GM19043 (cell line): ENCODE data around the gene SIM2.
"Not testable (repeated sequence)": the region's sequence is repeated elsewhere in the genome, so short reads cannot be mapped to it uniquely, and the experiment has no call there.

ENCODE experiments used
- ATAC-seq: cut with Tn5 transposase; IDR thresholded peaks from one replicate; pipeline ENCODE4 v1.9.1; 2021; ENCODE audit warnings: low read depth; ENCODE audit not compliant: unreplicated experiment

Gene SIM2

DNA sequence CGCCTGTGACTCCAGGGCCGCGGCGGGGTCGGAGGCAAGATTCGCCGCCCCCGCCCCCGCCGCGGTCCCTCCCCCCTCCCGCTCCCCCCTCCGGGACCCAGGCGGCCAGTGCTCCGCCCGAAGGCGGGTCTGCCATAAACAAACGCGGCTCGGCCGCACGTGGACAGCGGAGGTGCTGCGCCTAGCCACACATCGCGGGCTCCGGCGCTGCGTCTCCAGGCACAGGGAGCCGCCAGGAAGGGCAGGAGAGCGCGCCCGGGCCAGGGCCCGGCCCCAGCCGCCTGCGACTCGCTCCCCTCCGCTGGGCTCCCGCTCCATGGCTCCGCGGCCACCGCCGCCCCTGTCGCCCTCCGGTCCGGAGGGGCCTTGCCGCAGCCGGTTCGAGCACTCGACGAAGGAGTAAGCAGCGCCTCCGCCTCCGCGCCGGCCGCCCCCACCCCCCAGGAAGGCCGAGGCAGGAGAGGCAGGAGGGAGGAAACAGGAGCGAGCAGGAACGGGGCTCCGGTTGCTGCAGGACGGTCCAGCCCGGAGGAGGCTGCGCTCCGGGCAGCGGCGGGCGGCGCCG lies at the start of gene SIM2:
Gene SIM2, plus strand, starts transcription at position 135 of the 565 bp plus-strand sequence. CDS start 632 bp downstream, outside the sequence.
- no peak for ATAC-seq

GRCh38 chr21:36654324-36654723 lies 44.6 kb upstream of the SIM2 start:
- no peak for ATAC-seq

DNA sequence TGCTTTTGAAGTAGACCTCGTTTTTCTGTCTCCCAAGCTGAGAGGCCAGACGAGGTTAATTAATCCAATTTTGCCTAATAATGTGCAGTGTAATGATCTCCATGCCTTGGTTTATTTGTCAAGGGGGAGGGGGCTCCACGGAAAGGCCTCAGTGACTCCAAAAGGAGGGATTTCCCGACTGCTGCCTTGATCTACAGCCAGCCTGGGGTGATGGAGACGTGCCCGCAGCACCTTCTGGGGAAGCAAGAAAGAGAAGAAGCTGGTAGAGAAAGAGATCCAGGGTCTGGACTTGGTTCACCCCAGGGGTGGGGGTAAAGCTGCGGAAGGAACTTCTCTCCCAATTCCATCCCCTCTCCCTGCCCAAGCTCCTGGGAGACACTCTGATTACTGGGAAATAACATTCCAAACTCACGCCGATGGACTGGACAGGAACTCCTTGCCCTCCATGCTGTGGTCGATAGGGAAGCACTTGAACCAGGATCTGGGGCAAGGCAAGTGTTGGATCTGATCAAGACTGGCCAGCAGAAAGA lies 44.1 kb upstream of the SIM2 start:
- ATAC-seq, result no peak

GRCh38 chr21:36656138-36656537 lies 42.8 kb upstream of the SIM2 start:
- no peak for ATAC-seq

GRCh38 chr21:36657290-36657689 lies 41.6 kb upstream of the SIM2 start:
- ATAC-seq, result not testable (repeated sequence)

DNA sequence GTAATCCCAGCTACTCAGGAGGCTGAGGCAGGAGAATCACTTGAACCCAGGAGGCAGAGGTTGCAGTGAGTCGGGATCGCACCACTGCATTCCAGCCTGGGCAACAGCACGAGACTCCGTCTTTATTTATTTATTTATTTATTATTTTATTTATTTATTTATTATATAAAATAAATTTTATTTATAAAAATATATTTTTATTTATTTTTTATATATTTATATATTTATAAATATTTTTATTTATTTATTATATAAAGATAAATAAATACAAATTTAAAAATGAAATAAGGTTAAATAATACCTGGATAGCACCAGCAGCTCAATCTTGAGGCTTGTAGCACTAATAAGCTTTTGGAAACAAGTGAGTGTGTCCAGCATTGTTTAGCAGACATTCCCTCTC lies 40.9 kb upstream of the SIM2 start:
- no peak for ATAC-seq

GRCh38 chr21:36658926-36659325 lies 40.0 kb upstream of the SIM2 start:
- no peak for ATAC-seq

DNA sequence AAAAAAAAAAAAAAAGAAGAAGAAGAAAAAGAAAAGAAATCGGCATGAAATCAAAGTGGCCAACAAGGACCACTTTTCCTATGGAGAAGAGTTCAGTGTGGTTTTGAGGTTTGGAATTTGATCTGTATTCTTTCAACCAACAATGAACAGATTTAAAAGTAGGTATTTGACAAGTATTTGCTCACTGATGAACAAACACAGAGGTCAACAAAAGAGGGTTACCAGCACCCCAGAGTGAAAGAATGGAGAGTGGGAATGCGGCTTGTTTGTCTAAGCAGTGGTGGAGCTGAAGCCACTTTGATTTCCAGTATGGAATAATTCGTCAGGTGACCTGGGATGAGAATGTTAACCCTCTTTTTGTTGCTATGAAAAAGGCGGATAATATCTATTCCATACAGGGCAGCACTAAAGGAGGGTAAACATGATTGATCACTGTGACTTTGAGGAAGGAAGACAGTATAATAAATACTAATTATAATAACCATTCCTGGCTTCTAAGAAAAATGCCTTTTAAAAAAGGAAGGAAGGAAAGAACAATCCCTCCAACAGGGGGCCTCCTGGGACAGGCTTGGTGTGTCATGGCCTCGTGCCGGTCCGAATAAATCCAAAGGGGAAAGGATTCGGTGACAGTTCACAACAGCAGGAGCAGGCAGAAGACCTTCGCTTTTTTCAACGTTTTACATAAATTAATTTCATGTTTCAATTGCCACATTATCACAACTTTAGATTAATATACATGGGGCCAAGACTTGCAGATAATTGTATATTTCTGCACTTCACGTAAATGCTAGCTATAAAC lies 37.2 kb upstream of the SIM2 start:
- no peak for ATAC-seq

- ATAC-seq, result no peak
Measured at GRCh38 chr21:36663033-36663855, 35.7 kb upstream of the SIM2 start.

DNA sequence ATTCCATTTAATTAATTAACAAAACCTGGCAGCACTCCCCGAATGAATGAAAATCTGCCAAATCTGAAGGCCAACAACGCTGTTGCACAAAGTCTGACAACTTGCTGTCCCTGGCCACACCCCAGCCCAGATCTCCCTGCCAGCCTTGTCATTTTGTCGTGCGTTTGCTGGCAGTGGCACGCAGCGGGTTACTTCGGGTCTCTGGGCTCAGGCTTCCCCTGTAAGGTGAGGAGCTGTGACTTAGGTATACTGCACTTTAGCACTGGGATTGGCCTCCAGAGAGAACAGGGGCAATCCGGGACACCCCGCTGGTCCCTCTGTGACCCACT lies 34.3 kb upstream of the SIM2 start:
- no peak for ATAC-seq

GRCh38 chr21:36665806-36666205 lies 33.1 kb upstream of the SIM2 start:
- no peak for ATAC-seq

DNA sequence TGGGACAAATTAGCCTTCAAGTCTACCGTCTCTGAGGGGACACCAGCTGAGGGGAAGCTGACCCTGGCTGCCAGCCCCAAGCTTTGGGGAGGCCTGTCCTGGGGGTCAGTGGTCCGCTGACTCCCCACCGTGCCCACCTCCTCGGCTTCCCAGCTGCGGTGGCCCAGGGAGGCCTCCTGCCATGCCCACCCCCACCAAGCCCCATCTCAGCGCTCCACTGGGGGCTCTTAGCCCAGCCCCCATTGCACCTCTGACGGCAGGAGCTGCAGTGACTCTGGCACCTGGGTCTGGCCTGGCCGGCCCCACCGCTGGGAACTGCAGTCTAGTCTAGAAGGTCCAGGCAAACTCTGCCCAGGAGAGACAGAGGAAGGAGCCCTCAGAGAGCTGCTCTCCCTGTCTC lies 30.2 kb upstream of the SIM2 start:
- ATAC-seq, result no peak

GRCh38 chr21:36671836-36672235 lies 27.1 kb upstream of the SIM2 start:
- no peak for ATAC-seq

DNA sequence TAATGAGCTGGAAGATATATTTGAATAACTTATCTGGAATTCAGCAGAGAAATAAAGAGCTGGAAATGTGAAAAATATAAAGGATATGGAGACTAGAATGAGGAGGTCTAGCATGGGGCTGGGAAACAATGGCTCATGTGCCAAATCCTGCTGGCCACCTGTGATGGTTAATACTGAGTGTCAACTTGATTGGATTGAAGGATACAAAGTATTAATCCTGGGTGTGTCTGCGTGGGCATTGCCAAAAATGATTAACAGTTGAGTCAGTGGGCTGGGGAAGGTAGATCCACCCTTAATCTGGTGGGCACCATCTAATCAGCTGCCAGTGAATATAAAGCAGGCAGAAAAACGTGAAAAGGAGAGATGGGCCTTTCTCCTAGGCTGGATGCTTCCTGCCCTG lies 26.6 kb upstream of the SIM2 start:
- ATAC-seq, result not testable (repeated sequence)

DNA sequence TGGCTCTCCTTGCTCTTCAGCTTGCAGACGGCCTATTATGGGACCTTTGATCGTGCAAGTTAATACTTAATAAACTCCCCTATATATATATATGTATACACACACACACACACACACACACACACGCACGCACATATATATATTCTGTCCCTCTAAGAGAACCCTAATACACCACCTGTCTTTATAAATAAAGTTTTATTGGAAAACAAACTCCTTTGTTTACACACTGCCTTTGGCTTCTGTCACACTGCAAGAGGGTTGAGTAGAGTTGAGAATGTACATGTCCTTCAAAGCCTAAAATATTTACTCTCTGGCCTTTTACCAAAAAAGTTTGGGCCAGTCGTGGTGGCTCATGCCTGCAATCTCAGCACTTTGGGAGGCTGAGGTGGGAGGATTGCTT lies 26.2 kb upstream of the SIM2 start:
- ATAC-seq, result no peak

DNA sequence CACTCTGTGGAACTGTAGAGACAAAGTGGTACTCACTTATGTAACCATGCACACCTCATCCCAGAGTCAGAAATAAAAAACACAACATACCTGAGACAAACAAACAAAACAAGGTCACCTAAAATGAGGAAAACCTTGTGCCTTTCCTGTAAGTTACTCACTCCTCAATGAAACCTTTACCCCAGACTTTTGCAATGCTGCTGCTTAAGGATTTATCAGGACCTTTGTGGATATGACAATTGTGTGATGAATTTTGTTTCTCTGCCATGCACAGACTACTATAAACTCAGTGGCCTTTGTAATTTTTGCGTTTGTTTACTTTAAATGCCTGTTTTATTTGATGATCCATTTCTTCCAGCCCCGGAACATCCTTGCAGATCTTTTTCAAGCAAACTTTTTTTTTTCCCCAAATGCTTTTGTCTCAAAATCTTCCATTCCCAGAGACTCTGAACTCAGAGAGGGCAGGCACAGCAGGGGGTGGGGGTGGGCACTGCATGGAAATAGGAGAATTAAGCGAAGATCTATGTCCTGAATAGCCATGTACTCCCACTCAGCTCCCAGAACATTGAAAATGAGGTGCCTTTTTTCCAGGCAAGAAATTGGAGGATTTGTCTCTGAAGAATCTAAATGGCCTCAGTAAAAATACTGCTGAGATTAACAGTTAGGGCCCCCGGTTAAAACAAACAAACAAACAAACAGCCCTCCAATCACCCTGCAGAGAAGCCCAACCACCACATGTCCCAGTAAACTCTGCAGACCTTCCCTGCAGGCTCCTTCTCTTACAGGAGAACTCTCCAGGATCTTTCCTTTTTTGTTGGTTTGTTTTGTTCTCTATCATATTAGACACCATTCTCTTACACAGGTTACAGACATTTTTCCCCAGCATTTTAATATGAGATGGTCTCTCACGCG lies 22.6 kb upstream of the SIM2 start:
- ATAC-seq, result no peak

DNA sequence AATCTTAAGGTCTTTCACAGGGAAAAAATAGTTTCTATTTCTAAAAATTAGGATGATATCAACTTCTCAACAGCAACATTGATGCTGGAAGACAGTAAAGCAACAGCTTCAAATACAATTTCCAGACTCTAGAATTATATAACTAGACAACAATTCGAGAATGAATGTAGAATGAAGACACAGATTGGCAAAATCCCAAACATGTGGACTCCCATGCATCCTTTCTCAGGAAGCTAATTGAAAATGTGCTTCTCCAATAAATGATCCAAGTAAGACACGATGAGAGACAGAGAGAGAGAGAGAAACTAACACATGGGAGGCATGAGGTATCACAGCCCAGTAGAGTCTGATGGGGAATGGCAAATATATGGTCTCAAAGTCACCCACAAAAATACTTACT lies 21.5 kb upstream of the SIM2 start:
- ATAC-seq, result no peak

- no peak for ATAC-seq
Measured at GRCh38 chr21:36678538-36678937, 20.4 kb upstream of the SIM2 start.

GRCh38 chr21:36681117-36681631 lies 17.7 kb upstream of the SIM2 start:
- ATAC-seq, result no peak
